HEK293 (cell line): ENCODE results near the gene CDCA3.

ENCODE experiments used
- CTCF ChIA-PET: fragments of 350-600 bp; formaldehyde crosslinking; extraction: SDS; loops from one replicate; lab custom pipeline; 2021; ENCODE audit warnings: antibody characterized with exemption; lab: Yijun Ruan, JAX
- POLR2A ChIA-PET: fragments of 300-600 bp; formaldehyde crosslinking; extraction: SDS; loops from one replicate; lab custom pipeline; 2020; ENCODE audit warnings: antibody characterized with exemption, inconsistent platforms; lab: Yijun Ruan, JAX
- H3K27ac ChIP-seq: fragments of 200-500 bp; sonication (Bioruptor generic); 2 replicates; pipeline ENCODE4 v1.5.1; 2014; ENCODE audit warnings: low read depth, low read length, control low read depth, inconsistent platforms; ENCODE audit errors: extremely low read depth
- H3K36me3 ChIP-seq, 2 experiments: fragments of 200-500 bp in 1 of 2; sonication (Bioruptor generic) in 1 of 2; 1 replicate in 1 of 2; 2 replicates in 1 of 2; pipeline ENCODE4 v1.5.1; 2014 to 2017; ENCODE audit warnings: inconsistent platforms in 2 of 2, low read length in 2 of 2; ENCODE audit not compliant: control insufficient read depth in 2 of 2, insufficient read depth in 1 of 2
- H3K4me1 ChIP-seq: fragments of 200-500 bp; sonication (Bioruptor generic); 2 replicates; pipeline ENCODE4 v1.5.1; 2014; ENCODE audit warnings: mild to moderate bottlenecking, low read length, inconsistent platforms; ENCODE audit not compliant: control insufficient read depth, insufficient read depth
- H3K4me3 ChIP-seq: 2 replicates; pipeline ENCODE4 v1.5.1; 2011; ENCODE audit warnings: low read depth, mild to moderate bottlenecking, control low read depth, low read length, moderate library complexity
- H3K9me3 ChIP-seq: fragments of 200-500 bp; sonication (Bioruptor generic); 2 replicates; pipeline ENCODE4 v1.5.1; 2014; ENCODE audit warnings: low read depth, low read length, inconsistent platforms; ENCODE audit not compliant: control insufficient read depth, insufficient read depth
- KLF7 ChIP-seq: fragments of 450-650 bp; formaldehyde crosslinking; IDR thresholded peaks from 2 replicates; pipeline ENCODE4 v1.5.1; 2016; ENCODE audit warnings: missing biosample characterization, missing genetic modification characterization, borderline replicate concordance
- MZF1 ChIP-seq: fragments of 450-650 bp; formaldehyde crosslinking; IDR thresholded peaks from 2 replicates; pipeline ENCODE4 v1.5.1; 2017; ENCODE audit warnings: missing biosample characterization, missing genetic modification characterization, borderline replicate concordance
- OSR2 ChIP-seq: fragments of 450-650 bp; formaldehyde crosslinking; IDR thresholded peaks from 2 replicates; pipeline ENCODE4 v1.5.1; 2016; ENCODE audit warnings: missing biosample characterization, missing genetic modification characterization
- SETDB1 ChIP-seq: IDR thresholded peaks from one replicate; pipeline ENCODE4 v1.6.1; 2017; ENCODE audit warnings: mild to moderate bottlenecking, low read length, moderate library complexity, mixed read lengths; ENCODE audit not compliant: insufficient read length
- YY1 ChIP-seq: fragments of 450-650 bp; formaldehyde crosslinking; IDR thresholded peaks from 2 replicates; pipeline ENCODE4 v1.5.1; 2018; ENCODE audit warnings: missing biosample characterization, missing genetic modification characterization
- ZBTB7A ChIP-seq: fragments of 450-650 bp; formaldehyde crosslinking; IDR thresholded peaks from 2 replicates; pipeline ENCODE4 v1.5.1; 2016; ENCODE audit warnings: low read depth, missing biosample characterization, missing genetic modification characterization
- ZFP3 ChIP-seq: fragments of 450-650 bp; formaldehyde crosslinking; IDR thresholded peaks from 2 replicates; pipeline ENCODE4 v1.5.1; 2016; ENCODE audit warnings: low read depth, missing biosample characterization, missing genetic modification characterization
- ZNF19 ChIP-seq: fragments of 450-650 bp; formaldehyde crosslinking; IDR thresholded peaks from 2 replicates; pipeline ENCODE4; 2016; ENCODE audit warnings: missing biosample characterization, missing genetic modification characterization, low read depth
- ZNF214 ChIP-seq: fragments of 450-650 bp; formaldehyde crosslinking; IDR thresholded peaks from 2 replicates; pipeline ENCODE4 v1.5.1; 2017; ENCODE audit warnings: missing biosample characterization, mild to moderate bottlenecking, missing genetic modification characterization, borderline replicate concordance
- ZNF23 ChIP-seq: fragments of 450-650 bp; formaldehyde crosslinking; IDR thresholded peaks from 2 replicates; pipeline ENCODE4 v1.5.1; 2016; ENCODE audit warnings: missing biosample characterization, missing genetic modification characterization, borderline replicate concordance
- ZNF366 ChIP-seq: fragments of 450-650 bp; formaldehyde crosslinking; conservative IDR thresholded peaks from 2 replicates; pipeline ENCODE4 v1.5.1; 2016; ENCODE audit warnings: missing biosample characterization, missing genetic modification characterization
- ZNF544 ChIP-seq: fragments of 450-650 bp; formaldehyde crosslinking; IDR thresholded peaks from 2 replicates; pipeline ENCODE4 v1.5.0; 2017; ENCODE audit warnings: missing biosample characterization, missing genetic modification characterization
- ZNF561 ChIP-seq: fragments of 450-650 bp; IDR thresholded peaks from 2 replicates; pipeline ENCODE4 v1.5.1; 2018; ENCODE audit warnings: missing biosample characterization, missing genetic modification characterization, borderline replicate concordance
- ZNF626 ChIP-seq: fragments of 450-650 bp; sonication (Bioruptor Pico); formaldehyde crosslinking; IDR thresholded peaks from 2 replicates; pipeline ENCODE4 v1.5.1; 2018; ENCODE audit warnings: missing biosample characterization, missing genetic modification characterization, inconsistent platforms
- ZNF664 ChIP-seq: fragments of 450-650 bp; formaldehyde crosslinking; IDR thresholded peaks from 2 replicates; pipeline ENCODE4 v1.5.1; 2016; ENCODE audit warnings: missing biosample characterization, missing genetic modification characterization
- ZNF837 ChIP-seq: fragments of 450-650 bp; formaldehyde crosslinking; IDR thresholded peaks from 2 replicates; pipeline ENCODE4 v1.5.1; 2016; ENCODE audit warnings: missing biosample characterization, missing genetic modification characterization
- ZSCAN16 ChIP-seq: fragments of 450-650 bp; formaldehyde crosslinking; IDR thresholded peaks from 2 replicates; pipeline ENCODE4 v1.5.1; 2016; ENCODE audit warnings: missing biosample characterization, missing genetic modification characterization
- ZSCAN30 ChIP-seq: fragments of 450-650 bp; IDR thresholded peaks from 2 replicates; pipeline ENCODE4 v1.5.1; 2018; ENCODE audit warnings: missing biosample characterization, mild to moderate bottlenecking, missing genetic modification characterization, moderate library complexity
- TF ChIP-seq, protein P1 (sequence below): fragments of 450-650 bp; formaldehyde crosslinking; optimal IDR thresholded peaks from 2 replicates; pipeline ENCODE3; 2016; ENCODE audit warnings: missing biosample characterization, mild to moderate bottlenecking, missing genetic modification characterization
- TF ChIP-seq, protein P2 (sequence below): IDR thresholded peaks from 2 replicates; pipeline ENCODE4 v1.6.1; 2011; ENCODE audit warnings: mild to moderate bottlenecking, low read depth, low read length, borderline replicate concordance
- TF ChIP-seq, protein P3 (sequence below): fragments of 450-650 bp; formaldehyde crosslinking; IDR thresholded peaks from 2 replicates; pipeline ENCODE4 v1.5.1; 2016; ENCODE audit warnings: missing biosample characterization, missing genetic modification characterization
- TF ChIP-seq, protein P4 (sequence below): fragments of 450-650 bp; formaldehyde crosslinking; conservative IDR thresholded peaks from 2 replicates; pipeline ENCODE4 v1.5.1; 2016; ENCODE audit warnings: low read depth, missing biosample characterization, missing genetic modification characterization

CDCA3 gene

DNA sequence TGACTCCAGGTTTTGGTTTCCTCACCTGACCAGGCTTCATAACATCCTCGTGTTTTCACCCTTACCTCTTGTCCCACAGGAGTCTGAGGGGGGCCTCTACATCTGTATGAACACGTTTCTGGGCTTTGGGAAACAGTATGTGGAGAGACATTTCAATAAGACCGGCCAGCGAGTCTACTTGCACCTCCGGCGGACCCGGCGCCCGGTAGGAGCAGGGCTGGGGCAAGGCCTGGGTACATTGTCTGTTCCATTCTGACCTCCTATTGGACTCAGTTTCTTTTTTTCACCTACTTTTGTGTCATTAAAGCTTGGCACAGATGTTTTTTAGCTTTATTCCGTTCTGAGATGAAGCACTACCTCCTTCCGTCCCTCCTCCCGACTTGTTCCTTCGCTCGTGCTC is 4.2 kb upstream of the CDCA3 start:
- Histone ChIP-seq H3K36me3 (peaks cover 14 to 64% of the 10 kb centered on the region in 2 experiments), H3K9me3 (no peaks in the 10 kb centered on the region), H3K4me3 (no peak overlapping the region), H3K27ac (no peak overlapping the region), H3K4me1 (peaks cover 9% of the 10 kb centered on the region)
- TF ChIP-seq OSR2 (tag by site-specific recombination) = no peak
- no peak for TF ChIP-seq ZSCAN30 (tag by site-specific recombination)
- TF ChIP-seq, protein P1, sequence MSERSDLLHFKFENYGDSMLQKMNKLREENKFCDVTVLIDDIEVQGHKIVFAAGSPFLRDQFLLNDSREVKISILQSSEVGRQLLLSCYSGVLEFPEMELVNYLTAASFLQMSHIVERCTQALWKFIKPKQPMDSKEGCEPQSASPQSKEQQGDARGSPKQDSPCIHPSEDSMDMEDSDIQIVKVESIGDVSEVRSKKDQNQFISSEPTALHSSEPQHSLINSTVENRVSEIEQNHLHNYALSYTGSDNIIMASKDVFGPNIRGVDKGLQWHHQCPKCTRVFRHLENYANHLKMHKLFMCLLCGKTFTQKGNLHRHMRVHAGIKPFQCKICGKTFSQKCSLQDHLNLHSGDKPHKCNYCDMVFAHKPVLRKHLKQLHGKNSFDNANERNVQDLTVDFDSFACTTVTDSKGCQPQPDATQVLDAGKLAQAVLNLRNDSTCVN (tag by site-specific recombination) = no peak
- no peak for TF ChIP-seq ZBTB7A (tag by site-specific recombination)
- no peak for TF ChIP-seq ZNF837 (tag by site-specific recombination)
- TF ChIP-seq ZNF366 (tag by site-specific recombination) = no peak
- TF ChIP-seq ZSCAN16 (tag by site-specific recombination) = no peak
- TF ChIP-seq ZNF23 (tag by site-specific recombination) = no peak
- TF ChIP-seq ZNF19 (tag by site-specific recombination) = no peak
- TF ChIP-seq MZF1 (tag by site-specific recombination) = no peak
- TF ChIP-seq ZNF561 (tag by site-specific recombination) = no peak
- ChIA-PET POLR2A (interaction anchor here (5.0 to 7.1 kb wide), 2 partner anchors 11 to 16 kb away, joined by 88 to 183 read pairs; partner anchors contain the start of genes SPSB2 and TPI1), CTCF (interaction anchor here (0.6 to 8.4 kb wide), 3 partner anchors 9 to 96 kb away, joined by 3 to 71 read pairs (median 3); partner anchors contain the start of gene SPSB2)

DNA sequence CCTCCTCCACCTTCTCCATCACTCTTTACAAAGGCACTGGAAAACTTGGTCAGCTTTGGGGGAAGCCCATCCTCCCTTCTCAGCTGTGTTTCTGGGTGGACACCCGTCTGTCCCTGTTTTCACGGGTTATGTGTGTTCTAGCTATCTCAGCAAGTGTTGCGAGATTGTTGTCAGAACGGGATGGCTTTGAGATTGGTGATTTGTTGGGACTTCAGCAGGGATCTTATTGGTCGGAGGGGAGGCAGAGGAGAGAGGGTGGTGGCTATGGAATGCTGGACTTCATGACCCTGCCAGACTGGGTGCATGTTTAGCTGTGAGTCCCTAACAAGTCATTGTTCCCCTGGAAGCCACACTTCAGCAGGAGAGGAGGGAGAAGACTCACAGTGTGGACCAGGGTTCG is 3.0 kb upstream of the CDCA3 start:
- H3K4me1 ChIP-seq = peaks cover 11% of the 10 kb centered on the region
- CTCF ChIA-PET = interaction anchor here (0.6 to 8.4 kb wide), 5 partner anchors 17 to 383 kb away, joined by 3 to 71 read pairs (median 5); partner anchors contain the start of genes MLF2 and SPSB2
- H3K9me3 ChIP-seq = no peaks in the 10 kb centered on the region
- H3K36me3 ChIP-seq = peaks cover 23 to 66% of the 10 kb centered on the region in 2 experiments
- no peak overlapping the region for H3K27ac ChIP-seq
- POLR2A ChIA-PET = interaction anchor here (3.5 to 7.1 kb wide), 3 partner anchors 12 to 18 kb away, joined by 62 to 183 read pairs (median 88); partner anchors contain the start of genes GNB3, SPSB2 and TPI1
- no peak overlapping the region for H3K4me3 ChIP-seq
- TF ChIP-seq KLF7 (tag by site-specific recombination) = no peak
- TF ChIP-seq ZNF626 (tag by site-specific recombination) = no peak
- TF ChIP-seq YY1 (tag by site-specific recombination) = no peak
- TF ChIP-seq, protein P2, sequence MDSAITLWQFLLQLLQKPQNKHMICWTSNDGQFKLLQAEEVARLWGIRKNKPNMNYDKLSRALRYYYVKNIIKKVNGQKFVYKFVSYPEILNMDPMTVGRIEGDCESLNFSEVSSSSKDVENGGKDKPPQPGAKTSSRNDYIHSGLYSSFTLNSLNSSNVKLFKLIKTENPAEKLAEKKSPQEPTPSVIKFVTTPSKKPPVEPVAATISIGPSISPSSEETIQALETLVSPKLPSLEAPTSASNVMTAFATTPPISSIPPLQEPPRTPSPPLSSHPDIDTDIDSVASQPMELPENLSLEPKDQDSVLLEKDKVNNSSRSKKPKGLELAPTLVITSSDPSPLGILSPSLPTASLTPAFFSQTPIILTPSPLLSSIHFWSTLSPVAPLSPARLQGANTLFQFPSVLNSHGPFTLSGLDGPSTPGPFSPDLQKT = no peak
- no peak for TF ChIP-seq ZFP3
- no peak for TF ChIP-seq ZNF214
- no peak for TF ChIP-seq ZNF544 (tag by site-specific recombination)
- TF ChIP-seq SETDB1 = no peak
- TF ChIP-seq, protein P3, sequence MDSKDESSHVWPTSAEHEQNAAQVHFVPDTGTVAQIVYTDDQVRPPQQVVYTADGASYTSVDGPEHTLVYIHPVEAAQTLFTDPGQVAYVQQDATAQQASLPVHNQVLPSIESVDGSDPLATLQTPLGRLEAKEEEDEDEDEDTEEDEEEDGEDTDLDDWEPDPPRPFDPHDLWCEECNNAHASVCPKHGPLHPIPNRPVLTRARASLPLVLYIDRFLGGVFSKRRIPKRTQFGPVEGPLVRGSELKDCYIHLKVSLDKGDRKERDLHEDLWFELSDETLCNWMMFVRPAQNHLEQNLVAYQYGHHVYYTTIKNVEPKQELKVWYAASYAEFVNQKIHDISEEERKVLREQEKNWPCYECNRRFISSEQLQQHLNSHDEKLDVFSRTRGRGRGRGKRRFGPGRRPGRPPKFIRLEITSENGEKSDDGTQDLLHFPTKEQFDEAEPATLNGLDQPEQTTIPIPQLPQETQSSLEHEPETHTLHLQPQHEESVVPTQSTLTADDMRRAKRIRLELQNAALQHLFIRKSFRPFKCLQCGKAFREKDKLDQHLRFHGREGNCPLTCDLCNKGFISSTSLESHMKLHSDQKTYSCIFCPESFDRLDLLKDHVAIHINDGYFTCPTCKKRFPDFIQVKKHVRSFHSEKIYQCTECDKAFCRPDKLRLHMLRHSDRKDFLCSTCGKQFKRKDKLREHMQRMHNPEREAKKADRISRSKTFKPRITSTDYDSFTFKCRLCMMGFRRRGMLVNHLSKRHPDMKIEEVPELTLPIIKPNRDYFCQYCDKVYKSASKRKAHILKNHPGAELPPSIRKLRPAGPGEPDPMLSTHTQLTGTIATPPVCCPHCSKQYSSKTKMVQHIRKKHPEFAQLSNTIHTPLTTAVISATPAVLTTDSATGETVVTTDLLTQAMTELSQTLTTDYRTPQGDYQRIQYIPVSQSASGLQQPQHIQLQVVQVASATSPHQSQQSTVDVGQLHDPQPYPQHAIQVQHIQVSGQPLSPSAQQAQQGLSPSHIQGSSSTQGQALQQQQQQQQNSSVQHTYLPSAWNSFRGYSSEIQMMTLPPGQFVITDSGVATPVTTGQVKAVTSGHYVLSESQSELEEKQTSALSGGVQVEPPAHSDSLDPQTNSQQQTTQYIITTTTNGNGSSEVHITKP (tag by site-specific recombination) = no peak
- TF ChIP-seq ZNF664 = no peak
- TF ChIP-seq, protein P4, sequence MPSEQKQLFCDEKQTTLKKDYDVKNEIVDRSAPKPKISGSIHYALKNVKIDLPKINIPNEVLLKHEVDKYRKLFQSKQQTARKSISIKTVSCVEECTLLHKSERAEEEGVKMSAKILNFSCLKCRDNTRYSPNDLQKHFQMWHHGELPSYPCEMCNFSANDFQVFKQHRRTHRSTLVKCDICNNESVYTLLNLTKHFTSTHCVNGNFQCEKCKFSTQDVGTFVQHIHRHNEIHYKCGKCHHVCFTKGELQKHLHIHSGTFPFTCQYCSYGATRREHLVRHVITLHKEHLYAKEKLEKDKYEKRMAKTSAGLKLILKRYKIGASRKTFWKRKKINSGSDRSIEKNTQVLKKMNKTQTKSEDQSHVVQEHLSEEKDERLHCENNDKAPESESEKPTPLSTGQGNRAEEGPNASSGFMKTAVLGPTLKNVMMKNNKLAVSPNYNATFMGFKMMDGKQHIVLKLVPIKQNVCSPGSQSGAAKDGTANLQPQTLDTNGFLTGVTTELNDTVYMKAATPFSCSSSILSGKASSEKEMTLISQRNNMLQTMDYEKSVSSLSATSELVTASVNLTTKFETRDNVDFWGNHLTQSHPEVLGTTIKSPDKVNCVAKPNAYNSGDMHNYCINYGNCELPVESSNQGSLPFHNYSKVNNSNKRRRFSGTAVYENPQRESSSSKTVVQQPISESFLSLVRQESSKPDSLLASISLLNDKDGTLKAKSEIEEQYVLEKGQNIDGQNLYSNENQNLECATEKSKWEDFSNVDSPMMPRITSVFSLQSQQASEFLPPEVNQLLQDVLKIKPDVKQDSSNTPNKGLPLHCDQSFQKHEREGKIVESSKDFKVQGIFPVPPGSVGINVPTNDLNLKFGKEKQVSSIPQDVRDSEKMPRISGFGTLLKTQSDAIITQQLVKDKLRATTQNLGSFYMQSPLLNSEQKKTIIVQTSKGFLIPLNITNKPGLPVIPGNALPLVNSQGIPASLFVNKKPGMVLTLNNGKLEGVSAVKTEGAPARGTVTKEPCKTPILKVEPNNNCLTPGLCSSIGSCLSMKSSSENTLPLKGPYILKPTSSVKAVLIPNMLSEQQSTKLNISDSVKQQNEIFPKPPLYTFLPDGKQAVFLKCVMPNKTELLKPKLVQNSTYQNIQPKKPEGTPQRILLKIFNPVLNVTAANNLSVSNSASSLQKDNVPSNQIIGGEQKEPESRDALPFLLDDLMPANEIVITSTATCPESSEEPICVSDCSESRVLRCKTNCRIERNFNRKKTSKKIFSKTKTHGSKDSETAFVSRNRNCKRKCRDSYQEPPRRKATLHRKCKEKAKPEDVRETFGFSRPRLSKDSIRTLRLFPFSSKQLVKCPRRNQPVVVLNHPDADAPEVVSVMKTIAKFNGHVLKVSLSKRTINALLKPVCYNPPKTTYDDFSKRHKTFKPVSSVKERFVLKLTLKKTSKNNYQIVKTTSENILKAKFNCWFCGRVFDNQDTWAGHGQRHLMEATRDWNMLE (tag by site-specific recombination) = no peak
